GM12801 (cell line): Measurements from ENCODE around the gene CMYA5.

Experiments
- TF ChIP-seq, protein P1 (sequence below): IDR thresholded peaks from one replicate; pipeline ENCODE4 v1.5.1; 2011; ENCODE audit warnings: control low read depth; ENCODE audit not compliant: insufficient read length; ENCODE audit errors: extremely low read depth

CMYA5 gene

DNA sequence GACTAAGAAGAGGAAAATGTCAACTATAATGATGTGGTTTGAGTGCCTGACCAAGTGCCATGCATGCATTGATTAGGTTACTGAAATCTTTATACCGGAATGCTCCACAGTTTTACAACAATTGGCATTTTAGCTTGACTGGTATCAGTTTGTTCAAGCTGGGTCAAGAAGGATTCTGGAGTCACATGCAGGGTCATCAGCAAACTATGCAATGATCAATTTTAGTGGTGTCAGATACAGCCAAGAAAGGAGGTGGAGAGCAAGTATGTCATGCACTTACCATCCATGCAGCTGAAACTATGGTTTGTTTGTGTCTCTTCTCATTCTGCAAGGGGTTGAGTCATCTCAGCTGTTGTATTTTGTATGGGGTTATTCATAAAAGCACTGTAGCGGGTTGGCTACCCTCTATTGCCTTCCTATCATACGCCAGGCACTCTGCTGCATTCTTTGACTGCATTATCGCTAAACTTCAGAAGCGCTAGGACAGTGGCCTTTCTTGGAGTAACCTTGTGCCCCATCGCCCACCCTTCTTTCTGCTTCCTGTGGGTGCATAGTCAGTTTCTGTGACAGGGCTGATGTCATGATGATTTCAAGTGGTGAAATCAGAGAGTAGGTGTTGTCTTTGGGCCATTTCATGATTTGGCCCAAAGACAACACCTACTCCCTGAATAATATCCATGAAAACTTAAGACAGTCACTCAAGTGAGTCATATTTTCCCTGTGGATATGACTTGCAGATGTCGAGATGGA, 156.0 kb downstream of the CMYA5 start:
- TF ChIP-seq, protein P1, sequence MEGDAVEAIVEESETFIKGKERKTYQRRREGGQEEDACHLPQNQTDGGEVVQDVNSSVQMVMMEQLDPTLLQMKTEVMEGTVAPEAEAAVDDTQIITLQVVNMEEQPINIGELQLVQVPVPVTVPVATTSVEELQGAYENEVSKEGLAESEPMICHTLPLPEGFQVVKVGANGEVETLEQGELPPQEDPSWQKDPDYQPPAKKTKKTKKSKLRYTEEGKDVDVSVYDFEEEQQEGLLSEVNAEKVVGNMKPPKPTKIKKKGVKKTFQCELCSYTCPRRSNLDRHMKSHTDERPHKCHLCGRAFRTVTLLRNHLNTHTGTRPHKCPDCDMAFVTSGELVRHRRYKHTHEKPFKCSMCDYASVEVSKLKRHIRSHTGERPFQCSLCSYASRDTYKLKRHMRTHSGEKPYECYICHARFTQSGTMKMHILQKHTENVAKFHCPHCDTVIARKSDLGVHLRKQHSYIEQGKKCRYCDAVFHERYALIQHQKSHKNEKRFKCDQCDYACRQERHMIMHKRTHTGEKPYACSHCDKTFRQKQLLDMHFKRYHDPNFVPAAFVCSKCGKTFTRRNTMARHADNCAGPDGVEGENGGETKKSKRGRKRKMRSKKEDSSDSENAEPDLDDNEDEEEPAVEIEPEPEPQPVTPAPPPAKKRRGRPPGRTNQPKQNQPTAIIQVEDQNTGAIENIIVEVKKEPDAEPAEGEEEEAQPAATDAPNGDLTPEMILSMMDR = no peak

DNA sequence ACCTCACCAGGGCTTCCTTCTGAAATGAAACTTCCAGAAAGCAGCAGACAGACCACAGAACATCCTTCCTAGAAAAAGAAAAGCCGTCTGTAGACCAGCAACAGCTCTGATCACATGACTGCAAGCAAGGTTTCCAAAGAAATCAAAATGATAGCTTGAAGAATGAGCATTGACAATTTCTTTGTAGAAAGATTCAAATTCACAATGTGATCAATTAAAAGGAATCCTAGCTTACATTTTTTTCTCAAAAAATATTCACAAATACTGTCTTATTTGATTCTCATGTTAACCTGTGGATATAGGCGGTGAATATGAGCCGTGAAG, 156.5 kb downstream of the CMYA5 start:
- TF ChIP-seq, protein P1 = no peak

DNA sequence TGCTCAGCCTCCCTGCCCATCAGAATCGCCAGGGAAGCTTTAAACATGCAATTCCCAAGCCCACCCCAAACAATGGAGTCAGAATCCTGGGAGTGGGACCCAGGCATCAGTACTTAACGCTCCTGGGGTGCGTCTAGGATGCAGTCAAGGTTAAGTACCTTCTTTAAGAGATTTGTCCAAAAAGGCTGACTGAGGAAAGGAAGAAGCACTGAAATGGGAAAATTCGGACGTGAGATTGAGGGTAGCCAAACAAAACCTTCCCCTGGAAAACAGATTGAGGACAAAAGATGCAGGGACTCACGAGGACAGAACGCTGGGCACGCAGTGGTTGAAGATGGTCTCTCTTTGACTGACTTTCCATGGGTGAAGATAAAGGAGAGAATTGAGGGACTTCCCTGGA, 157.9 kb downstream of the CMYA5 start:
- TF ChIP-seq, protein P1 = no peak

DNA sequence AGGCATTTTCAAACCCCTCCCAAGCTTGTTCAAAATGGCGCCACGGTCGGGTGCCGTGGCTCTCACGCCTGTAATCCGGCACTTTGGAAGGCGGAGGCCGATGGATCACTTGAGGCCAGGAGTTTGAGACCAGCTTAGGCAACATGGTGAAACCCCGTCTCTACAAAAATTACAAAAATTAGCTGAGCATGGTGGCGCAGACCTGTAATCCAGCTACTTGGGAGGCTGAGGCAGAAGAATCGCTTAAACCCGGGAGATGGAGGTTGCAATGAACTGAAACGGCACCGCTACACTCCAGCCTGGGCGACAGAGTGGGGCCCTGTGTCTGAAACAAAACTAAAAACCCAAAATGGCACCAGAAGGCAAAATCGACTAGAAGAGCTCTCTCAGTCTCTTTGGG, 159.4 kb downstream of the CMYA5 start:
- TF ChIP-seq, protein P1 = no peak
